Activated naive CD8-positive, alpha-beta T cell treated with anti-CD3 and anti-CD28 coated beads, Interleukin-2, amount 50 U/mL, for 24 hours (primary cell): ENCODE data around the gene POU2F3.
A peak's percentile ranks its signal among the peaks of the same experiment; 100 is the strongest.
"Not testable (repeated sequence)": the region's sequence is repeated elsewhere in the genome, so short reads cannot be mapped to it uniquely, and the experiment has no call there.

ENCODE experiments used
- ATAC-seq: fragments of 150-1000 bp; cut with Tn5 transposase; one replicate; pipeline ENCODE4 v1.10.0; 2021
- DNase-seq: peaks from one replicate; pipeline ENCODE4 v3.0.0; 2021
- H3K27ac Mint-ChIP-seq: one replicate; pipeline ENCODE4 v1.8.0; 2021; ENCODE audit warnings: mild to moderate bottlenecking, mixed read lengths
- H3K27me3 Mint-ChIP-seq: one replicate; pipeline ENCODE4 v1.8.0; 2021; ENCODE audit warnings: mixed read lengths
- H3K36me3 Mint-ChIP-seq: one replicate; pipeline ENCODE4 v1.8.0; 2021; ENCODE audit warnings: low read depth, mixed read lengths
- H3K4me1 Mint-ChIP-seq: one replicate; pipeline ENCODE4 v1.8.0; 2021; ENCODE audit warnings: mixed read lengths
- H3K4me3 Mint-ChIP-seq: one replicate; pipeline ENCODE4 v1.8.0; 2021; ENCODE audit warnings: mild to moderate bottlenecking, moderate library complexity, mixed read lengths
- H3K9me3 Mint-ChIP-seq: one replicate; pipeline ENCODE4 v1.8.0; 2021; ENCODE audit warnings: mixed read lengths

Gene POU2F3

GRCh38 chr11:120245434-120245833 is 5.5 kb downstream of the POU2F3 start:
- Mint-ChIP-seq H3K27me3 (peaks cover 78% of the 10 kb centered on the region), H3K4me3 (no peak overlapping the region), H3K4me1 (peaks cover 49% of the 10 kb centered on the region)

DNA sequence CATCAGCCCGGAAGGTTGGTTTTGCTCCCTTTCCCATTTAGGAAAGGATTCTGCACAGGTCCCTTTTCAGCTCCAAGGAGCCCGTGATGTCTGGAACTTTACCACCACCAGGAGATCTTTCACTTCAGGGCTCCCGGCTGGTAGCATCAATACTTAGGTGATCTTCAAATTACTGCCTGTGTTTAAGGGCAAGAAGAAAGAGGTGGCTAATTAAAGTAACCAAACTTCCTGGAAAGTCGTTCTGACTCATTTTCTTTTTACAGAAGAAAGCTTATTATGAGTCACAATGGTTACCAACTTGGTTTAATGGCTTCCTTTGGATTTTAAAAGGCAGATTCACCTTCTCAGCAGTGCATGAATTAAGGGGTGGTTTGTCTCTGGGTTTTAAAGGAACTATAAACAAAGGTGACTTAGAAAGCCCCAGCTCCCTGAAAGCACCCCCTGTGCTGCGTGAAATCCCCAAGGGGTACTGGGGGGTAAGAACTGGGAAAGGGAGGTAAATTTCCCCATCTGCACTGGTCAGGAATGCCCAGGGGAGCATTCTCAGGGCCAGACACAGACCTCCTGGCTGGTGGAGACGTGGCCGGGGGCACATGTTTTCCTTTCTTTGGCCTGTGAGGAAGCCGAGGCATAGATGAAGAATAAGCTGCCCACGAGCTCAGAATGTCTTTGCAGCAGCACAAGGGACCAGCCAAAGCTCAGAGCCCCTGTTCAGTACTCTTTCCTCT is 8.8 kb downstream of the POU2F3 start:
- peak; percentile 88 for ATAC-seq
- no peaks in the 10 kb centered on the region for H3K36me3 Mint-ChIP-seq
- peak overlapping the region; percentile 16 for H3K4me3 Mint-ChIP-seq
- peaks cover 74% of the 10 kb centered on the region for H3K27me3 Mint-ChIP-seq
- H3K9me3 Mint-ChIP-seq = no peaks in the 10 kb centered on the region
- DNase-seq = no peak
- peaks cover 49% of the 10 kb centered on the region for H3K4me1 Mint-ChIP-seq
- peak overlapping the region; percentile 61 for H3K27ac Mint-ChIP-seq

More at GRCh38 chr11:120245434-120245833, 5.5 kb downstream of the POU2F3 start:
- DNase-seq (no peak), ATAC-seq (no peak)
- no peaks in the 10 kb centered on the region for H3K9me3 Mint-ChIP-seq
- no peaks in the 10 kb centered on the region for H3K36me3 Mint-ChIP-seq
- no peak overlapping the region for H3K27ac Mint-ChIP-seq

DNA sequence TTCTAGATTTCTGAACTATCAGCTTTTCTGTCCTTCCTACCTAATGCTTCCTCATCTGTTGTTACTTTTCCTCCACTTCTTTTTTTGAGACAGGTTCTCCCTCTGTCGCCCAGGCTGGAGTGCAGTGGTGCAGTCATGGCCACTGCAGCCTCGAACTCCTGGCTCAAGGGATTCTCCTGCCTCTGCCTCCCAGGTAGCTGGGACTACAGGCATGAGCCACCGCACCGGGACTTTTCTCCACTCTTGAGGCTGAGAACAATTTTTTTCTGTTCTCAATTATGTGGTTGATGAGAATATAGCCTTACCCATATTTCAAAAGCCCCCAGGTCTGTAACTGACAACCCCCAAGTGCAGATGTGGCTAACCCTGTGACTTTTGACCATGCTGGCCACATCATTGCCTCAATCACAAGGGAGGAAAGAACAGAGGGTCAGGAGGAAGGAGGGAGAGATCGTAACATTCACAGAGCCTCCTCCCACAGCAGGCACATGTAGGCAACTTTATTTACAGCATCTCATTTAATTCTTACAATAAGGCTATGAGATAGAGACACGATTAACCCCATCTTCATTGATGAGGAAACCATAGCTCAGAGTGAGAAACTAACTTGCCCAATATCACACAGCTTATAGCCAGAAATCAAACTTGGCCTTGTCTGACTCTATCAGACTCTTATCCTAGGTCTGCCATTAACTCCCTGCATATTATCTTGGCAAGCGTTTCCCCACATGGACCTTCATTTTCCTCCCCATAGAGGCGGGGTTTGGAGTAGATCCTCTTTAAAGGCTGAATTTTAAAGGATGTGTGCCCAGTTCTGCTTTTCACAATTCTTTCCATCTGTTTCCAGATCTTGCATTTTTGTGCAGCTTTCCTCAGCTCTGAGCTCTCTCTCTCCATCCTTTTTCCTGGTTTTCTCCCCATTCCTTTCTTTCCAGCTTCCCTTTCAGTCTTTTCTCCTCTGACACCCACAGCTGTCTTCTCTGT is 9.6 kb downstream of the POU2F3 start:
- no peak overlapping the region for H3K4me3 Mint-ChIP-seq
- no peak for DNase-seq
- H3K36me3 Mint-ChIP-seq = no peaks in the 10 kb centered on the region
- peaks cover 43% of the 10 kb centered on the region for H3K4me1 Mint-ChIP-seq
- no peak overlapping the region for H3K27ac Mint-ChIP-seq
- H3K27me3 Mint-ChIP-seq = peaks cover 73% of the 10 kb centered on the region
- no peak for ATAC-seq
- no peaks in the 10 kb centered on the region for H3K9me3 Mint-ChIP-seq

DNA sequence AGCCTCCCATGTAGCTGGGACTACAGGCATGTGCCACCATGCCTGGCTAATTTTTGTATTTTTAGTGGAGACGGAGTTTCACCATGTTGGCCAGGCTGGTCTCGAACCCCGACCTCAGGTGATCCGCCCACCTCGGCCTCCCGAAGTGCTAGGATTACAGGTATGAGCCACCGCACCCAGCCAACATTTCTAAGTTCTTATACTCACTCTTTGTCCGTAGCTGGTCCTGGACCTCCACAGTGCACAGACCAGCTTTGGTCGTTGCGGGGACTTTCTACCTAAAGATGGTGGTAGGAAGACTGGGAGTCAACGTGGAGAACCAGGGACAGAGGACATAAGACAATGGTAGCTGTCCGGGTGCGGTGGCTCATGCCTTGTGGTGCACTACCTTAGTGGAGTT is 13.4 kb downstream of the POU2F3 start:
- H3K36me3 Mint-ChIP-seq, DNase-seq, H3K9me3 Mint-ChIP-seq, ATAC-seq, H3K27ac Mint-ChIP-seq, H3K4me3 Mint-ChIP-seq: not testable (repeated sequence)
- Mint-ChIP-seq H3K4me1 (peaks cover 22% of the 10 kb centered on the region), H3K27me3 (peaks cover 77% of the 10 kb centered on the region)

DNA sequence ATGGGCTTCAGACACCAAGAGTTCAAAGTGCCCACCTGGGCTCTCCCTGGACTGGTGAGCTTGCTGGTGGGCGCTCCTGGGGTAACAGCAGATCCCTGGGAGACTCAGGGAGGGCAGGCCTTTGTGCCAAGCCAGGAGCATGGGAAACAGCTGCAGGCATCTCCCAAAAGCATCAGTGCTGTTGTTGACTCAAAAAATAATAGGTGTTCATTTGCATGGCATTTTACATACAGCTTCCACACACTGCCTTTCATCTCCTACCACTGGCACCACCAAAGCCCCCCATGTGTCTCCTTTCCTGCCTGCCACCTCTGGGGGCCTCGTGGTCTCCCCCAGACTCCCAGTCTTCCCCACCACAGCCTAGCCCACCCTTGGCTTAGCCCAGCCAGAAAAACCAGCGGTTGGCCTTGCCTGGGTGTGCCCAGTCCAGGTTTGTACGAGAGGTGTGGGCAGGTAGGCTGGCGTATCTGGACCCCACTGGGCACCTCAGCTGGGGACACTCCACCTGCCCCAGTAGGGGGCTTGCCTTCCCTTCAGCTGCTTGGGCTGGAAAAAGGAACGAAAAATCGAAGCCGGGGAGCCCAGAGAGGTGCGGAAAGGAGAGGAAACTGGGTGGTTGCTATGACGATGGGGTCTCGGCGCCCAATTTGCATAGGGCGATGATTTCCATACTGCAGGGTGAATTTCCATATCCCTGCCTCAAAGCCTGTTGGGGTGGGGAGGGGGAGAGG is 15.0 kb downstream of the POU2F3 start:
- H3K4me1 Mint-ChIP-seq = peaks cover 6% of the 10 kb centered on the region
- no peaks in the 10 kb centered on the region for H3K9me3 Mint-ChIP-seq
- no peak overlapping the region for H3K4me3 Mint-ChIP-seq
- H3K27me3 Mint-ChIP-seq = peaks cover 75% of the 10 kb centered on the region
- DNase-seq (no peak), ATAC-seq (peak; percentile 11)
- H3K36me3 Mint-ChIP-seq = no peaks in the 10 kb centered on the region
- H3K27ac Mint-ChIP-seq = no peak overlapping the region

DNA sequence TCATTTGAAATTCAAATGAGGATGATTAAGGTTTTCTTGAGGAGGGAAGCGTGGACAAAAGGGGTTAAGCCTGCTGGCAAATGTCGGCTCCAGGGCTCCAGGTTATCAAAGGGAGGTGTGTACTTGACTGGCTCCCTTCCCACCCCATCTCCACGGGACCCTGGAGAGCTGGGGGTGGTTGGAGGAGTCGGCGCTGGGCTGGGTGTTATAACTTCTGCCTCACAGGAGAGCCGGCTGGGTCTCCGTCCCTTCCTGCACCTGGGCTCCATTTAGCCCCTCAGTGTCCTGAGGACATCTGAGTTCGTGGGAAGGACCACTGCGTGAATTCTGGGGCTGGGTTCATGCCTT is 15.6 kb downstream of the POU2F3 start:
- ATAC-seq (no peak), DNase-seq (no peak)
- no peaks in the 10 kb centered on the region for H3K9me3 Mint-ChIP-seq
- H3K36me3 Mint-ChIP-seq = no peaks in the 10 kb centered on the region
- H3K4me3 Mint-ChIP-seq = no peak overlapping the region
- H3K27me3 Mint-ChIP-seq = peaks cover 71% of the 10 kb centered on the region
- no peak overlapping the region for H3K27ac Mint-ChIP-seq
- H3K4me1 Mint-ChIP-seq = peaks cover 3% of the 10 kb centered on the region

- DNase-seq (no peak), ATAC-seq (no peak)
- H3K9me3 Mint-ChIP-seq = no peaks in the 10 kb centered on the region
- no peaks in the 10 kb centered on the region for H3K36me3 Mint-ChIP-seq
- peaks cover 3% of the 10 kb centered on the region for H3K4me1 Mint-ChIP-seq
- peaks cover 74% of the 10 kb centered on the region for H3K27me3 Mint-ChIP-seq
- H3K27ac Mint-ChIP-seq = no peak overlapping the region
- no peak overlapping the region for H3K4me3 Mint-ChIP-seq
These were observed 16.2 kb downstream of the POU2F3 start for GRCh38 chr11:120256178-120256577.

- H3K27ac Mint-ChIP-seq = no peak overlapping the region
- DNase-seq (no peak), ATAC-seq (no peak)
- H3K36me3 Mint-ChIP-seq = no peaks in the 10 kb centered on the region
- H3K4me1 Mint-ChIP-seq = peaks cover 3% of the 10 kb centered on the region
- peaks cover 75% of the 10 kb centered on the region for H3K27me3 Mint-ChIP-seq
- H3K4me3 Mint-ChIP-seq = no peak overlapping the region
- H3K9me3 Mint-ChIP-seq = no peaks in the 10 kb centered on the region
These were observed 16.8 kb downstream of the POU2F3 start for GRCh38 chr11:120256779-120257178.

DNA sequence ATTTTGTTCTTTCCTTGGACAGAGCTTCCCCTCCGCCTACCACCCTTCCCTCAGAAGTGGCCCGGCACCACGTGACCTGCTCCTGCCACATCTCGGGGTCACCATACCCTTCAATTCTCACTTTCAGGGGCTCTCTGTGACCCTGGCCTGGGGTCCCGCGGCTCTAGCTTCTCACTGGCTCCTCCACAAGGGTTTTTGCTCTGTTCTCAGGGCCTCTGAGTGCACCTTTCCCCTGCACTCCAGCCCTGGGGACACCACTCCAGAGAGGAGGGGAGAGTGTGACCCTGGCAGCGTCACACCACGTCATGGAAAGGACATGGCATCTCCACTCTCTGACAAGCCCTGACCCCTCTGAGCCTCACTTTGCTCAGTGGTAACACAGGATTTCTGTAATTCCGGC is 17.4 kb downstream of the POU2F3 start:
- H3K4me3 Mint-ChIP-seq = no peak overlapping the region
- ATAC-seq = no peak
- no peak overlapping the region for H3K27ac Mint-ChIP-seq
- H3K9me3 Mint-ChIP-seq = no peaks in the 10 kb centered on the region
- H3K27me3 Mint-ChIP-seq = peaks cover 71% of the 10 kb centered on the region
- H3K36me3 Mint-ChIP-seq = no peaks in the 10 kb centered on the region
- peaks cover 3% of the 10 kb centered on the region for H3K4me1 Mint-ChIP-seq
- DNase-seq = no peak

DNA sequence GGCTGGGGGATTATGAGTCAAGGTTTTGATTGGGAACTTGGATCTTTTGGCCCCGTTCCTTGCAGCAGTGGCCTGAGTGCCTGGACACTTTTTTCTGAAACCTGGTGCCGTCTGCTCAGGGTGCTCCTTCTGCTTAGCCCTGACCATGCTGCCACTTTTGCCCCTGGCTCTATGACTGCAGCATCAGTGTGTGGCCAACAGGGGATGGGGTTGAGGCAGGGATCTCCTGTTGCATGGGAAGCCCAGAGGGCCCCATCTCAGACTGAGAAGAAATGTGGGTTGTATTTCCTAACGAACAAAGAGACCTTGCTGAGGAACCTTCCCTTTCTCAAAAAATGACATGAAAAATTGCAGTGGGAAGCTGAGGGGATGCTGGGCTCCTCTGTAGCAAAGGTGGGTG is 18.7 kb downstream of the POU2F3 start:
- H3K36me3 Mint-ChIP-seq = no peaks in the 10 kb centered on the region
- H3K9me3 Mint-ChIP-seq = no peaks in the 10 kb centered on the region
- ATAC-seq = no peak
- H3K27me3 Mint-ChIP-seq = peaks cover 61% of the 10 kb centered on the region
- H3K4me3 Mint-ChIP-seq = no peak overlapping the region
- H3K27ac Mint-ChIP-seq = no peak overlapping the region
- H3K4me1 Mint-ChIP-seq = peaks cover 3% of the 10 kb centered on the region
- no peak for DNase-seq

DNA sequence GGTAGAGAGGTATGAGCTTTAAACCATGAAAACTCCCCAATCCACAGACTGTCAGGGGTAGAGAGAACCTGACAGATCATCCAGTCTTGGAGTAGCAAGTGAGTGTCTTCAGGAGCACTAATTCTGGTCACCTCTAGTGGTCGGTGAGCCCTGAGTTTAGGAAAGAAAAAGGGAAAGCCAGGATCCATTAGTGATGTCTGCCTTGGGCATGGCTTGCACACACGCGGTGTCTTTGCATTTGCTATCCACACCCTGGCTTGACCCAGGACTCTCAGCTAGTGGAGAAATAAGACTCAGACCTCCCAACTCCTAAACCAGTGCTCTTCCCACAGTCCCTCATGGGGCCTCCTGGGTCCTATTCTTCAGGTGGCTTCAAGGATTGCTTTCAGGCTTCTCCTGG is 19.3 kb downstream of the POU2F3 start:
- no peaks in the 10 kb centered on the region for H3K36me3 Mint-ChIP-seq
- H3K4me3 Mint-ChIP-seq = no peak overlapping the region
- no peak for DNase-seq
- ATAC-seq = no peak
- peaks cover 55% of the 10 kb centered on the region for H3K27me3 Mint-ChIP-seq
- H3K27ac Mint-ChIP-seq = no peak overlapping the region
- H3K4me1 Mint-ChIP-seq = peaks cover 3% of the 10 kb centered on the region
- H3K9me3 Mint-ChIP-seq = no peaks in the 10 kb centered on the region

DNA sequence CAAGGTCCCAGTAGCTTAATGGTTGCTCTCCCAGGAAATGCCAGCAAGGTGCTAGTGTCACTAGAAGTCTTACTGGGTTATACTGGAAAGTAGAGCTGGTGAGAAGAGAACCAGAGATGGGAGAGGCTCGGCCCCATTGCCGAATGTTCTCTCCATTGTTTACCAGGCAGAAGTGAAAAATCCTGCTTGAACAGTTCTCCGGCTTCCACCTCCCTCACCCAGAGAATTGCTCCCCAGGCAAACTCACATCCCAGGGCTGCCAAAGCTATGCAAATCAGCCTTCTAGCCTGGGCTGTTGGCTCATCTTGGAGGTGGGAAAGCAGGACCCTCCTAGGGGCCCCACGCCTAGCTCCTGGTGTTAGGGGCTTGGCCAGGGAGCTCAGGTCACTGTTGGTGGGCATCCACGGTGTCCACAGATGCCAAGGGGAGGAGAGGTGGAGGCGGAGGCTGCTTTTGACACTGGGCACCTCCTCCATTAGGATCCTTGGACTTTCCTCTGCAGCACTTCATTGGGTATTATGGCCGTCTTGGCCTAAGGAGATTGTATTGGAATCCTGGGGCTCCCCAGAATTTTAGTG is 20.1 kb downstream of the POU2F3 start:
- Mint-ChIP-seq H3K27me3 (peaks cover 49% of the 10 kb centered on the region), H3K36me3 (no peaks in the 10 kb centered on the region), H3K27ac (no peak overlapping the region), H3K4me1 (peaks cover 3% of the 10 kb centered on the region), H3K4me3 (no peak overlapping the region), H3K9me3 (no peaks in the 10 kb centered on the region)
- no peak for ATAC-seq
- DNase-seq = no peak

- no peak for ATAC-seq
- no peaks in the 10 kb centered on the region for H3K36me3 Mint-ChIP-seq
These were observed 20.7 kb downstream of the POU2F3 start for GRCh38 chr11:120260616-120261015.

DNA sequence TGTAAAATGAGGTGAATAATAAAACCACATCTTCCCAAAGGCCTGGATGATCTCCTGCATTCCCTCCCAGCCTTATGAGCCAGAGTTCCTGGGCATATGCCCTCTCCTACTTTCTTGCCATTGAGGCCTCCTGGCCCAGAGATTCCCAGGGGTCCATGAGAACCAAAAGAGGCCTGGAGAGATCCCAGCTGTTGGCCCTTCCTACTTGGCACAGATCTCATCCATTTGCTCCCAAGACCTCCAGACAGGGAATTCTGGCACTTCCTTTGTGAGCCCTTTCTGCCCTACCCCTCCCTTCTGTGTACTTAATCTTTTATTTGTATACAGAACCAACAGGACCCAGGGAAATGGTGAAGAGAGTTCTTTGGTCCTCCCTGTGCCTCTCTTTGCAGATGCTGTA is 21.4 kb downstream of the POU2F3 start:
- H3K36me3 Mint-ChIP-seq = no peaks in the 10 kb centered on the region
- ATAC-seq (no peak), DNase-seq (no peak)
- H3K4me1 Mint-ChIP-seq = no peaks in the 10 kb centered on the region
- H3K27ac Mint-ChIP-seq = no peak overlapping the region
- peaks cover 43% of the 10 kb centered on the region for H3K27me3 Mint-ChIP-seq
- H3K4me3 Mint-ChIP-seq = no peak overlapping the region
- no peaks in the 10 kb centered on the region for H3K9me3 Mint-ChIP-seq

More at GRCh38 chr11:120260616-120261015, 20.7 kb downstream of the POU2F3 start:
- no peak overlapping the region for H3K27ac Mint-ChIP-seq
- H3K9me3 Mint-ChIP-seq = no peaks in the 10 kb centered on the region
- no peak for DNase-seq
- peaks cover 45% of the 10 kb centered on the region for H3K27me3 Mint-ChIP-seq
- no peak overlapping the region for H3K4me3 Mint-ChIP-seq
- no peaks in the 10 kb centered on the region for H3K4me1 Mint-ChIP-seq
